Measurements from ENCODE around the gene CLASRP. TPM values are rescaled to one million over a fixed set of nuclear protein-coding genes. Genes with fewer than 3 reads are reported as not detected.
A peak's percentile ranks its signal among the peaks of the same experiment; 100 is the strongest.

Gene CLASRP
- total RNA-seq, 1 experiment from 2014 or later, result 88.0 TPM

- TF ChIP-seq, protein P1, sequence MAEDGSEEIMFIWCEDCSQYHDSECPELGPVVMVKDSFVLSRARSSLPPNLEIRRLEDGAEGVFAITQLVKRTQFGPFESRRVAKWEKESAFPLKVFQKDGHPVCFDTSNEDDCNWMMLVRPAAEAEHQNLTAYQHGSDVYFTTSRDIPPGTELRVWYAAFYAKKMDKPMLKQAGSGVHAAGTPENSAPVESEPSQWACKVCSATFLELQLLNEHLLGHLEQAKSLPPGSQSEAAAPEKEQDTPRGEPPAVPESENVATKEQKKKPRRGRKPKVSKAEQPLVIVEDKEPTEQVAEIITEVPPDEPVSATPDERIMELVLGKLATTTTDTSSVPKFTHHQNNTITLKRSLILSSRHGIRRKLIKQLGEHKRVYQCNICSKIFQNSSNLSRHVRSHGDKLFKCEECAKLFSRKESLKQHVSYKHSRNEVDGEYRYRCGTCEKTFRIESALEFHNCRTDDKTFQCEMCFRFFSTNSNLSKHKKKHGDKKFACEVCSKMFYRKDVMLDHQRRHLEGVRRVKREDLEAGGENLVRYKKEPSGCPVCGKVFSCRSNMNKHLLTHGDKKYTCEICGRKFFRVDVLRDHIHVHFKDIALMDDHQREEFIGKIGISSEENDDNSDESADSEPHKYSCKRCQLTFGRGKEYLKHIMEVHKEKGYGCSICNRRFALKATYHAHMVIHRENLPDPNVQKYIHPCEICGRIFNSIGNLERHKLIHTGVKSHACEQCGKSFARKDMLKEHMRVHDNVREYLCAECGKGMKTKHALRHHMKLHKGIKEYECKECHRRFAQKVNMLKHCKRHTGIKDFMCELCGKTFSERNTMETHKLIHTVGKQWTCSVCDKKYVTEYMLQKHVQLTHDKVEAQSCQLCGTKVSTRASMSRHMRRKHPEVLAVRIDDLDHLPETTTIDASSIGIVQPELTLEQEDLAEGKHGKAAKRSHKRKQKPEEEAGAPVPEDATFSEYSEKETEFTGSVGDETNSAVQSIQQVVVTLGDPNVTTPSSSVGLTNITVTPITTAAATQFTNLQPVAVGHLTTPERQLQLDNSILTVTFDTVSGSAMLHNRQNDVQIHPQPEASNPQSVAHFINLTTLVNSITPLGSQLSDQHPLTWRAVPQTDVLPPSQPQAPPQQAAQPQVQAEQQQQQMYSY (CRISPR knock-in tag; IDR thresholded peaks at IDR 0.05), result peak; percentile 43; the same call in 1 of the 2 replicates
- no peak for TF ChIP-seq ZNF423 (CRISPR knock-in tag; IDR thresholded peaks at IDR 0.05)
- peak; percentile 45; the same call in 1 of the 2 replicates for TF ChIP-seq HMGXB4 (CRISPR knock-in tag; IDR thresholded peaks at IDR 0.05)
Measured at GRCh38 chr19:45038931-45039893, at the start of gene CLASRP (continued).

DNA sequence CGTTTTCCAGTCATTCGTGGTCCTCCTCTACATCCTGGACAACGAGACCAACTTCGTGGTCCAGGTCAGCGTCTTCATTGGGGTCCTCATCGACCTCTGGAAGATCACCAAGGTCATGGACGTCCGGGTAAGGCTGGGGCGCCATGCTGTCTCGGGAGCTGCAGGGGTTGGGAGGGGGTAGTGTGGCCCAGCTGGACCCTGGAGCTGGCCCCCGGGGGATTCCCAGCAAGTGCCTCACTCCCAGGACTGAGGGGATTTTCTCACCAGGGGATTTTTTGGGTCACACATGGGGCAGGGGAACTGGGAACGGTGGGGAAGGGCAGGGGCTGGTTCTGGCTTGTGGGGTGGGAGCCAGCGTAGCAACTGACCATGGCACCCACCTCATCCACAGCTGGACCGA is 48.4 kb upstream of the CLASRP start:
- no peak for DNase-seq (ENCODE audit: low spot score)
- ChIA-PET POLR2A (interaction anchor here (0.6 kb wide), 1 partner anchor 52 kb away, joined by 4 read pairs; no protein-coding TSS in a partner anchor), CTCF (no interaction called here)
- TF ChIP-seq, protein P2, sequence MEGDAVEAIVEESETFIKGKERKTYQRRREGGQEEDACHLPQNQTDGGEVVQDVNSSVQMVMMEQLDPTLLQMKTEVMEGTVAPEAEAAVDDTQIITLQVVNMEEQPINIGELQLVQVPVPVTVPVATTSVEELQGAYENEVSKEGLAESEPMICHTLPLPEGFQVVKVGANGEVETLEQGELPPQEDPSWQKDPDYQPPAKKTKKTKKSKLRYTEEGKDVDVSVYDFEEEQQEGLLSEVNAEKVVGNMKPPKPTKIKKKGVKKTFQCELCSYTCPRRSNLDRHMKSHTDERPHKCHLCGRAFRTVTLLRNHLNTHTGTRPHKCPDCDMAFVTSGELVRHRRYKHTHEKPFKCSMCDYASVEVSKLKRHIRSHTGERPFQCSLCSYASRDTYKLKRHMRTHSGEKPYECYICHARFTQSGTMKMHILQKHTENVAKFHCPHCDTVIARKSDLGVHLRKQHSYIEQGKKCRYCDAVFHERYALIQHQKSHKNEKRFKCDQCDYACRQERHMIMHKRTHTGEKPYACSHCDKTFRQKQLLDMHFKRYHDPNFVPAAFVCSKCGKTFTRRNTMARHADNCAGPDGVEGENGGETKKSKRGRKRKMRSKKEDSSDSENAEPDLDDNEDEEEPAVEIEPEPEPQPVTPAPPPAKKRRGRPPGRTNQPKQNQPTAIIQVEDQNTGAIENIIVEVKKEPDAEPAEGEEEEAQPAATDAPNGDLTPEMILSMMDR (IDR thresholded peaks at IDR 0.05), result no peak
- TF ChIP-seq E2F4 (CRISPR knock-in tag; IDR thresholded peaks at IDR 0.05; ENCODE audit: borderline replicate concordance, low read depth) (no peak), MYBL2 (CRISPR knock-in tag; IDR thresholded peaks at IDR 0.05) (no peak), GTF2I (CRISPR knock-in tag; conservative IDR thresholded peaks at IDR 0.05) (no peak), GRHL2 (CRISPR knock-in tag; IDR thresholded peaks at IDR 0.05; ENCODE audit: insufficient replicate concordance, severe bottlenecking) (no peak), ATF1 (CRISPR knock-in tag; IDR thresholded peaks at IDR 0.05) (no peak), ZNF512 (CRISPR knock-in tag; IDR thresholded peaks at IDR 0.05; ENCODE audit: borderline replicate concordance) (no peak), MXD4 (CRISPR knock-in tag; IDR thresholded peaks at IDR 0.05; ENCODE audit: borderline replicate concordance) (no peak), NFATC4 (CRISPR knock-in tag; IDR thresholded peaks at IDR 0.05) (no peak), ZNF263 (CRISPR knock-in tag; IDR thresholded peaks at IDR 0.05; ENCODE audit: low read depth) (no peak), JAZF1 (CRISPR knock-in tag; IDR thresholded peaks at IDR 0.05) (no peak), ZSCAN18 (CRISPR knock-in tag; IDR thresholded peaks at IDR 0.05) (no peak), KAT7 (CRISPR knock-in tag; IDR thresholded peaks at IDR 0.05; ENCODE audit: borderline replicate concordance) (no peak)
- TF ChIP-seq, protein P3, sequence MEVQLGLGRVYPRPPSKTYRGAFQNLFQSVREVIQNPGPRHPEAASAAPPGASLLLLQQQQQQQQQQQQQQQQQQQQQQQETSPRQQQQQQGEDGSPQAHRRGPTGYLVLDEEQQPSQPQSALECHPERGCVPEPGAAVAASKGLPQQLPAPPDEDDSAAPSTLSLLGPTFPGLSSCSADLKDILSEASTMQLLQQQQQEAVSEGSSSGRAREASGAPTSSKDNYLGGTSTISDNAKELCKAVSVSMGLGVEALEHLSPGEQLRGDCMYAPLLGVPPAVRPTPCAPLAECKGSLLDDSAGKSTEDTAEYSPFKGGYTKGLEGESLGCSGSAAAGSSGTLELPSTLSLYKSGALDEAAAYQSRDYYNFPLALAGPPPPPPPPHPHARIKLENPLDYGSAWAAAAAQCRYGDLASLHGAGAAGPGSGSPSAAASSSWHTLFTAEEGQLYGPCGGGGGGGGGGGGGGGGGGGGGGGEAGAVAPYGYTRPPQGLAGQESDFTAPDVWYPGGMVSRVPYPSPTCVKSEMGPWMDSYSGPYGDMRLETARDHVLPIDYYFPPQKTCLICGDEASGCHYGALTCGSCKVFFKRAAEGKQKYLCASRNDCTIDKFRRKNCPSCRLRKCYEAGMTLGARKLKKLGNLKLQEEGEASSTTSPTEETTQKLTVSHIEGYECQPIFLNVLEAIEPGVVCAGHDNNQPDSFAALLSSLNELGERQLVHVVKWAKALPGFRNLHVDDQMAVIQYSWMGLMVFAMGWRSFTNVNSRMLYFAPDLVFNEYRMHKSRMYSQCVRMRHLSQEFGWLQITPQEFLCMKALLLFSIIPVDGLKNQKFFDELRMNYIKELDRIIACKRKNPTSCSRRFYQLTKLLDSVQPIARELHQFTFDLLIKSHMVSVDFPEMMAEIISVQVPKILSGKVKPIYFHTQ (CRISPR knock-in tag; IDR thresholded peaks at IDR 0.05), result no peak
- TF ChIP-seq, protein P4, sequence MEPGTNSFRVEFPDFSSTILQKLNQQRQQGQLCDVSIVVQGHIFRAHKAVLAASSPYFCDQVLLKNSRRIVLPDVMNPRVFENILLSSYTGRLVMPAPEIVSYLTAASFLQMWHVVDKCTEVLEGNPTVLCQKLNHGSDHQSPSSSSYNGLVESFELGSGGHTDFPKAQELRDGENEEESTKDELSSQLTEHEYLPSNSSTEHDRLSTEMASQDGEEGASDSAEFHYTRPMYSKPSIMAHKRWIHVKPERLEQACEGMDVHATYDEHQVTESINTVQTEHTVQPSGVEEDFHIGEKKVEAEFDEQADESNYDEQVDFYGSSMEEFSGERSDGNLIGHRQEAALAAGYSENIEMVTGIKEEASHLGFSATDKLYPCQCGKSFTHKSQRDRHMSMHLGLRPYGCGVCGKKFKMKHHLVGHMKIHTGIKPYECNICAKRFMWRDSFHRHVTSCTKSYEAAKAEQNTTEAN (CRISPR knock-in tag; IDR thresholded peaks at IDR 0.05), result no peak

More for the DNA sequence above, 48.4 kb upstream of the CLASRP start:
- Mint-ChIP-seq H3K4me1 (no peaks in the 10 kb centered on the region), H3K4me3 (no peak overlapping the region), H3K27ac (no peak overlapping the region), H3K9me3 (no peaks in the 10 kb centered on the region), H3K36me3 (peaks cover 7% of the 10 kb centered on the region; the same call in 1 of the 2 replicates), H3K27me3 (ENCODE audit: low read depth) (no peaks in the 10 kb centered on the region)
- no peak for ATAC-seq
